GM19455 (cell line): ENCODE results near the gene SYNE2.
"Not testable (repeated sequence)": the region's sequence is repeated elsewhere in the genome, so short reads cannot be mapped to it uniquely, and the experiment has no call there.

Experiments used
- ATAC-seq: cut with Tn5 transposase; IDR thresholded peaks from one replicate; pipeline ENCODE4 v1.9.1; 2021; ENCODE audit not compliant: unreplicated experiment

Gene SYNE2

GRCh38 chr14:64117671-64118402 lies 265.0 kb downstream of the SYNE2 start:
- no peak for ATAC-seq

GRCh38 chr14:64118403-64118742 lies 265.6 kb downstream of the SYNE2 start:
- not testable (repeated sequence) for ATAC-seq

DNA sequence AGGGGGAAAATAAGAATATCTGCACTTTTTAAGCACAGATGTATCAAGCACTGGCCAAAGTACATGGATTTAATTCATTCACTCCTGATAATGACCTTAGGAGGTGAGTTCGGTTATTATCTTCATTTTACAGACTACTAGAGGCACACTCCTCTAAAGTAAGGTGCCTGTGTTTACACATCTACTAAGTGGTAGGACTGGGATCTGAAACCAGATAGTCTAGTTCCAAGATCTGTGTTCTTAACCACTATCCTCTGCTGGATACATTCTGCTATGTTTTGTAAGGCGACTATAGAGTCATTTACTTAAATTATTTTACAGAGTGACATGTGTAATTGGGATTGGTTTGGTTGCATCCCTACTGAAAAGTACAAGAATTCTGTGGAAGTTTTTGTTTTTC lies 266.1 kb downstream of the SYNE2 start:
- no peak for ATAC-seq

DNA sequence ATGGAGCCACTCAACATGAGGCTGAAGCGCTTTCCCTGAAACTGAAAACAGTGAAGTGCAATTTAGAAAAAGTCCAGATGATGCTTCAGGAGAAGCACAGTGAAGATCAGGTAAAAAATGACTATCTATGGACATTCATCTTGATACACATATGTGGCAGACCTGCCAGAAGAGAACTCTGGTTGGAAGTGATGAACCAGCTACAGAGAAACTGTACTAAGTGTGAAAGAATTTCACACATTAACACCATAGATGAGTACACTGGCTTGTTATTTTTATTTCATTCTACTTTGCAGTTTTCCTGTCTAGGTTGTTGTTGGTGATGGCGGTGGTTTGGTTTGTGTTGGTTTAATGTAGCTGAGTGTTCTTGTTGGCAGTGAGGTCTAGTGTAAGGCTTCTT lies 266.7 kb downstream of the SYNE2 start:
- no peak for ATAC-seq

- ATAC-seq, result no peak
Measured at GRCh38 chr14:64119980-64120379, 267.2 kb downstream of the SYNE2 start.

DNA sequence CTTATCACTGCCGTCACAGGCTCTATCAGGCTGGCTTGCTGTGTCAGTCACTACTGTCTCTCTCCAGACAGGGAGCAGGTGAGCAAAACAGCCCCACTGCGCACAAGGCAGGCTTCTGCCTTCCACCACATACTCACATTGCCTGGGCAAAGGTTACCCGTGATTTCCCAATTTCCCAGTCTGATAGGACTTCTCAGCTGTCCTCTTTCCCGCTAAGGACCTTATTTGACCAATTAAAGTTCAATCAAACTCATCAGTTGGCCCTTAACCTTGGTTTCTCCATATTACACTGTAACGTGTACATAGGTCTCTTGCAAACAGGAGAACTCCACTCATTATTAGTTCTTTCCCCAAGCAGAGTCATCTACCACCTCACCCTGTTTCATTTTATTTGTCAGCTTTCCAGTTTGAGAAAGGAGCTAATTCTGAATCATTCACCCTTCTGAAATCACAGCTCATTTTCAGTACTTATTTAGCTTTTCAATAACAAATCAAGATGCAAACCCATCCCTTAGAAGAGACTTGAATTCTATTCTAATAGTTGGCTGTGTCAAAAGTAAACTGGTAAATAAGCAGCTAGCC lies 270.5 kb downstream of the SYNE2 start:
- no peak for ATAC-seq

GRCh38 chr14:64125270-64125669 lies 272.5 kb downstream of the SYNE2 start:
- no peak for ATAC-seq

DNA sequence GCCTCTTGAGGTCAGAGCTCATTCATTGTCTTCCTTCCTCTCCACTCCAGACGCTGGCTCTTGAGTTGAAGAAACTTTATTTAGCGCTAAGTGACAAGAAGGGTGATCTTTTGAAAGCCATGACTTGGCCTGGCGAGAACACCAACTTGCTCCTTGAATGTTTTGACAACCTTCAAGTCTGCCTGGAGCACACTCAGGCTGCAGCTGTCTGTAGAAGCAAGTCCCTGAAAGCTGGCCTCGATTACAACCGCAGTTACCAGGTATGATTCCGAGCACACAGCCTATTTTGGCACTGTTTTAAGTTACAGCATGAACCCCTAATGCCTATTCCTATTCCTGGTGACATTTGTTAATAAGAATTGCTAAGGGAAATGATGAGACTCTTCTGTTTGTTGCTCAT lies 273.7 kb downstream of the SYNE2 start:
- no peak for ATAC-seq

DNA sequence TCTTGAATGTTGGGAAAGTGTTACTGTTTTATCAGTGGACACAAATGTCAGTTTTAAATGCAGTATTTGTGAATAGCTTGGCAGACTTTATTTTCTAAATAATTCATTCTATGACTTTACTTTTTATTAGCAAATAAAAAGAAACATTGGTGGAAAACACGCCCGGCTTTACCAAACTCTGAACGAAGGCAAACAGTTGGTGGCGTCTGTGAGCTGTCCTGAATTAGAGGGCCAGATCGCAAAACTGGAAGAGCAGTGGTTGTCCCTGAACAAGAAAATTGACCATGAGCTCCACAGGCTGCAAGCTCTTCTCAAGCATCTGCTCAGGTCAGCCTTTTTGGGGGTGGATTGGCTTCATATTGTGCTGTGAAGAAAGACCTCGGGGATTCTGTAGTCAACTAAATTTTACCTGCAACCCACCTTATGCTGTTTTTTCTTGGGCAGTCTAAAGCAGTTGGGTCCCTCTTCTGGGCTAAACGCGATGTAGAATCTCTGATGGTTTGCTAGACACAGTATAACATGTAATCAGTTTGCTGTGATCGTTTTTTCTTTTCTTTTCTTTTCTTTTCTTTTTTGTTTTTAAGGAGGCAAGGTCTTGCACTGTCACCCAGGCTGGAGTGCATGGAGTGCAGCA lies 285.0 kb downstream of the SYNE2 start:
- no peak for ATAC-seq

GRCh38 chr14:64147126-64147790 lies 294.5 kb downstream of the SYNE2 start:
- ATAC-seq, result no peak

- ATAC-seq, result no peak
Measured at GRCh38 chr14:64149921-64150320, 297.1 kb downstream of the SYNE2 start.

- ATAC-seq, result no peak
Measured at GRCh38 chr14:64158608-64159007, 305.8 kb downstream of the SYNE2 start.

DNA sequence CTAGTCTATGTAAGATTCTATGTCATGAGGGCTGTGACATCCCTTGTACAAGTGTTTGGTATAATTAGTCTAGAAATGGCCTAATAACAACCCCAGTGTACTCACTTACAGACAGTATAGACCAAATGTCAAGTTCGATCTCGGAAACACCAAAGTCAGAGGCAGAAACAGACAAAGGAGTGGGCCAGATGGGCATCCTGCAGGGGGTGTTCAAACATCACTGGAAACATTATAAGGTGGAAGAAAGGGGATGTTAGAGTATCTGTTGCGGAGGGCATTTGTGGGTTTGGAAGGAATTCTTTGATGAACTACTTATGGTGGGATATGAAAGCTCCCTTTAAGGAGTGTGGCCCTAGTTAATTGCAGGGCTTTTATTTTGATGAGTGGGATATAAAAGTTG lies 306.8 kb downstream of the SYNE2 start:
- ATAC-seq, result no peak

DNA sequence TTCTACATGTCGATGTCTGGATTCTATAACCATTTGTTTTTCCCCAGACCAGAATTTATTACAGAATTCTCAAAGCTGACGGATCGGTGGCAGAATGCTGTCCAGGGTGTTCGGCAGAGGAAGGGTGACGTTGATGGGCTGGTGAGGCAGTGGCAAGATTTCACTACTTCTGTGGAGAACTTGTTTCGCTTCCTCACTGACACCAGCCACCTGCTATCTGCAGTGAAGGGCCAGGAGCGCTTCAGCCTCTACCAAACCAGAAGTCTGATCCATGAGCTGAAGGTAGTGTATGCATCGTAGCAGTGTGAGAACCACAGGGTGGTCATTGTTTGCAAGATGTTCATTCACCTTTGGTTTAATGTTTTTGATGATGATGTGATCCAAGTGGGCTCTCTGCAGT lies 317.4 kb downstream of the SYNE2 start:
- ATAC-seq, result no peak

DNA sequence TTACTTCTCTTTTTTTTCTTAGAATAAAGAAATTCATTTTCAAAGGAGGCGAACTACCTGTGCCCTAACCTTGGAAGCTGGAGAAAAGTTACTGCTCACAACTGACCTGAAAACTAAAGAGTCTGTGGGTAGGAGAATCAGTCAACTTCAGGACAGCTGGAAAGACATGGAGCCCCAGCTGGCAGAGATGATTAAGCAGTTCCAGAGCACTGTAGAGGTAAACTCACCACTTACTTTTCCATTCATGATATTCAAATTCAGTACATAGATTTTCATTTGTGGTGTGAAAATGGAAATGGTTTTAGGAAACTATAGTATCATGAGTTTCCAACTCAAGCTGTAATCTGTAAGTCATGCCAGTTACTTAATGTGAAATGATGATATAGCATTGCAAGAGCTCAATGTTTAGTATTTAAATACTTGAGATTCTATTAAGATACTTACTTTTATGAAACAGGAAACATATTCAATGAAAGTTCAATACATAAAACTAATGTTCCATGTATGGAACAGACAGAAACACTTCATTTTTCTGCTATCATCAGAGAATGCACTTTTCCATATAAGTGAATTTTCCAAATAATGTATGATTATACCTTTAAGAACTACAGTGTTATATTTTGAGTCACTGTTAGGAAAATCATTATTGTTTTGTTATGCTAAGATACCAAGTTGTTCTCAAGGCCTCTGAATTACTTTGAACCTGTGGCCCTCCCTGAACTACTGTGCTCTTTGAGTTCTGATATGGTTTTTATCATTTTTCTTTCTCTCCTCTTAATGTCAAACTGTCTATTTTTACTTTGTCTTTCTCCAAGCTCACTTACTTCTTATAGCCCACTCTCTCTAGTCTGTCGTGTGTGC lies 322.3 kb downstream of the SYNE2 start:
- no peak for ATAC-seq

- ATAC-seq, result no peak
Measured at GRCh38 chr14:64176330-64176729, 323.5 kb downstream of the SYNE2 start.

DNA sequence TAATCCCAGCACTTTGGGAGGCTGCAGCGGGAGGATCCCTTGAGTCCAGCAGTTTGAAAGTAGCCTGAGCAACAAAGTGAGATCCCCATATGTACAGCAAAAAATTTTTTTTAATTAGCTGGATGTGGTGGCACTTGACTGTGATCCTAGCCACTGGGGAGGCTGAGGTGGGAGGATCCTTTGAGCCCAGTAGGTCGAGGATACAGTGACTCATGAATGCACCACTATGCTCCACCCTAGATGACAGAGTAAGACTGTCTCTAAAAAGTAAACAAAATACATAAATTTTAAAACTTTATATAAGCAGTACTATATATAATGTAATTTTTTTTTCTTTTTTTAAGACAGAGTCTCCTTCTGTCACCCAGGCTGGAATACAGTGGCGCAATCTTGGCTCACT lies 326.0 kb downstream of the SYNE2 start:
- no peak for ATAC-seq

- ATAC-seq, result not testable (repeated sequence)
Measured at GRCh38 chr14:64182908-64183307, 330.1 kb downstream of the SYNE2 start.

DNA sequence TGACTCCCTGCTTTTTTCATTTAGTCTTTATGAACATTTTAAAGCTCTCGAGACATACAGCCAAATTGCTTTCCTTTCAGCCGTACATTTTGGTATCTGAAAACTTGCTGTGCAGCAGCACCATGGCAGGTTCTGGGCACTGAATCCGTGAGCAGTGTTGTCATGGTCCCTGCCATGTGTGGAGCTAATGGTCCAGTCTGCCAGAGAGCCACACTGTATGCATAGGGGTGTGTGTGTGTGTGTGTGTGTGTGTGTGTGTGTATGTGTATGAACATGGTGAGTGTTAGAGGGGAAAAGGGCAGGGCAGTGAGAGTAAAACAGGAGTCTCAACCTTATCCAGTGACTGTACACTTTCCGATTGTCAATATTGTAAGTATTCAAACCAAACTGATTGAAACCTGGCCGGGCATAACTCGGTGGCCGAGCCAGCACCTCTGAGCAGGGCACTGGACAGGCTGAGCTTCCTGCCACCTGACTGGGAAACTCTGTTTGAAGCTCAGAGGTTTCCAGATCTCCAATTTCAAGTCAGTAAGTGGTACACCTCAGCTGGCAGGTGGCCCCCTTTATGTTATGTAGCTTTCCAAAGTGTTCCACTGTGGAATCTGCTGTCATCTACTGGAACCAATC lies 331.4 kb downstream of the SYNE2 start:
- no peak for ATAC-seq

GRCh38 chr14:64185184-64185583 lies 332.4 kb downstream of the SYNE2 start:
- ATAC-seq, result no peak
